ENCODE measurements around the gene PSORS1C1. TPM values are rescaled to one million over a fixed set of nuclear protein-coding genes. Genes with fewer than 3 reads are reported as not detected.

The PSORS1C1 gene
- total RNA-seq, 1 experiment from 2014 or later: 0.48 TPM

DNA sequence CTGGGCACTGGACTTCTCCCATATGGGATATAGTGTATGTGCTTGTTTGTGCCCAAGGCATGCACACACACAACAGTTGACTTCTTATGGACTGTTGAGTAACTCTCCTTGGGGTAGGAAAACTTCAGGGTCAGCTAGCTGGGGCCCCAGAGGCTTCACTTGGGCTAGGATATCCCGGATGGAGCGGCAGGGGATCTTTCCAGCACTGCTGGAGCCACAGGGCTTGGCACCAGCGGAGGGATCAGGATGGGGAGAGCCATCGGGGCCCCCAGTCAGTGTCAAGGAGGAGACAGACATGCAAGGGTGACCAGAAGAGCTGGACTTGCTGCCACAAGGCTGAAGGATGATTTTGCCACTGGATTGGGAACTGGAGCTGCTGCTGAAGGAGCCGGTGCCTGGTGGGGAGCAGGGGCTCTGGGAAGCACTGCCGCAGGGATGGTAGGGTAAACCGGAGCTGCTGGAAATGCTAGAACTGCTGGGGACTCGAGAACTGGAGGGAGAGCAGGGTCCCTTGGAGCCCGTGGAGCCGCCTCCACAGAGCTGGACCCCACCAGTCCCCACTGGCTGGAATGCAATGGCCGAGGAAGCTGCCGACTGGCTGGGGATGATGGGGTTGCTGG, 1.5 kb downstream of the PSORS1C1 start:
- DNase-seq: no peak
- Histone ChIP-seq H3T11ph (ENCODE audit: low read length) (no peak overlapping the region), H3K4ac (ENCODE audit: low read depth, low read length) (no peak overlapping the region), H3K9me3 (ENCODE audit: control insufficient read depth, low read depth, low read length) (no peaks in the 10 kb centered on the region), H3K23me2 (ENCODE audit: insufficient read length, low read depth, low read length, poor library complexity, severe bottlenecking) (no peaks in the 10 kb centered on the region), H4K8ac (replicated peaks; ENCODE audit: insufficient read length, low read depth, low read length) (no peak overlapping the region), H4K20me1 (ENCODE audit: control insufficient read depth, insufficient read depth, insufficient read length) (no peaks in the 10 kb centered on the region), H3K23ac (ENCODE audit: insufficient read length, low read depth, low read length) (no peak overlapping the region), H2AK5ac (ENCODE audit: insufficient read length, low read length) (no peak overlapping the region), H3K79me2 (ENCODE audit: insufficient read depth, low read length) (no peaks in the 10 kb centered on the region), H4K5ac (ENCODE audit: insufficient read length, low read depth, low read length) (no peak overlapping the region), H3K9ac (ENCODE audit: extremely low read depth, insufficient read length, low read length) (no peak overlapping the region), H2AFZ (ENCODE audit: low read length) (no peak overlapping the region), H3K27me3 (ENCODE audit: insufficient read depth, low read length) (no peaks in the 10 kb centered on the region), H3K56ac (ENCODE audit: insufficient read length, low read depth, low read length) (no peak overlapping the region), H4K91ac (ENCODE audit: insufficient read length, low read depth, low read length) (no peak overlapping the region), H3K18ac (ENCODE audit: insufficient read length, low read depth, low read length) (no peak overlapping the region), H2BK20ac (ENCODE audit: low read depth, low read length, poor library complexity, severe bottlenecking) (no peak overlapping the region), H3K14ac (ENCODE audit: insufficient read depth, low read length) (no peak overlapping the region), H2BK12ac (ENCODE audit: insufficient read length, low read depth, low read length) (no peak overlapping the region), H3K4me1 (ENCODE audit: insufficient read depth, low read length) (0 out of 2 replicates have a peak, but pooled peaks cover 7% of the 10 kb centered on the region), H2BK15ac (ENCODE audit: low read depth, low read length) (no peak overlapping the region), H3K27ac (ENCODE audit: insufficient read length, low read depth, low read length) (no peak overlapping the region), H2BK120ac (ENCODE audit: low read depth, low read length, poor library complexity, severe bottlenecking) (no peak overlapping the region), H3K4me2 (ENCODE audit: insufficient read depth, insufficient read length, low read length) (no peak overlapping the region), H2BK5ac (ENCODE audit: insufficient read length, low read length) (no peak overlapping the region), H3K79me1 (ENCODE audit: insufficient read depth, low read depth, low read length, poor library complexity, severe bottlenecking) (no peaks in the 10 kb centered on the region)
- Mint-ChIP-seq H3K9me3 (no peaks in the 10 kb centered on the region), H3K27me3 (ENCODE audit: low read depth) (peaks cover 44% of the 10 kb centered on the region), H3K4me1 (peaks cover 32 to 41% of the 10 kb centered on the region in 2 experiments), H3K27ac (peak overlapping the region in 1 of 3 experiments; percentile 55; a peak in 2 of 7 replicates), H3K4me3 (no peak overlapping the region), H3K36me3 (ENCODE audit: insufficient read depth in 1 of 3, low read depth in 3 of 3) (no peaks in the 10 kb centered on the region)
- TF ChIP-seq, protein P1, sequence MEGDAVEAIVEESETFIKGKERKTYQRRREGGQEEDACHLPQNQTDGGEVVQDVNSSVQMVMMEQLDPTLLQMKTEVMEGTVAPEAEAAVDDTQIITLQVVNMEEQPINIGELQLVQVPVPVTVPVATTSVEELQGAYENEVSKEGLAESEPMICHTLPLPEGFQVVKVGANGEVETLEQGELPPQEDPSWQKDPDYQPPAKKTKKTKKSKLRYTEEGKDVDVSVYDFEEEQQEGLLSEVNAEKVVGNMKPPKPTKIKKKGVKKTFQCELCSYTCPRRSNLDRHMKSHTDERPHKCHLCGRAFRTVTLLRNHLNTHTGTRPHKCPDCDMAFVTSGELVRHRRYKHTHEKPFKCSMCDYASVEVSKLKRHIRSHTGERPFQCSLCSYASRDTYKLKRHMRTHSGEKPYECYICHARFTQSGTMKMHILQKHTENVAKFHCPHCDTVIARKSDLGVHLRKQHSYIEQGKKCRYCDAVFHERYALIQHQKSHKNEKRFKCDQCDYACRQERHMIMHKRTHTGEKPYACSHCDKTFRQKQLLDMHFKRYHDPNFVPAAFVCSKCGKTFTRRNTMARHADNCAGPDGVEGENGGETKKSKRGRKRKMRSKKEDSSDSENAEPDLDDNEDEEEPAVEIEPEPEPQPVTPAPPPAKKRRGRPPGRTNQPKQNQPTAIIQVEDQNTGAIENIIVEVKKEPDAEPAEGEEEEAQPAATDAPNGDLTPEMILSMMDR (conservative IDR thresholded peaks at IDR 0.05): no peak
- no CpG with 5 or more reads among the region's 12 CpGs for WGBS (ENCODE audit: extremely low coverage, insufficient read length, low lambda C conversion rate)
